HG02759 (cell line): ENCODE results near the gene H3-3A.
A peak's percentile ranks its signal among the peaks of the same experiment; 100 is the strongest.
"Not testable (repeated sequence)": the region's sequence is repeated elsewhere in the genome, so short reads cannot be mapped to it uniquely, and the experiment has no call there.

Source experiments
- ATAC-seq: cut with Tn5 transposase; IDR thresholded peaks from one replicate; pipeline ENCODE4 v1.9.1; 2021; ENCODE audit warnings: mild to moderate bottlenecking, moderate library complexity; ENCODE audit not compliant: unreplicated experiment

Gene H3-3A

DNA sequence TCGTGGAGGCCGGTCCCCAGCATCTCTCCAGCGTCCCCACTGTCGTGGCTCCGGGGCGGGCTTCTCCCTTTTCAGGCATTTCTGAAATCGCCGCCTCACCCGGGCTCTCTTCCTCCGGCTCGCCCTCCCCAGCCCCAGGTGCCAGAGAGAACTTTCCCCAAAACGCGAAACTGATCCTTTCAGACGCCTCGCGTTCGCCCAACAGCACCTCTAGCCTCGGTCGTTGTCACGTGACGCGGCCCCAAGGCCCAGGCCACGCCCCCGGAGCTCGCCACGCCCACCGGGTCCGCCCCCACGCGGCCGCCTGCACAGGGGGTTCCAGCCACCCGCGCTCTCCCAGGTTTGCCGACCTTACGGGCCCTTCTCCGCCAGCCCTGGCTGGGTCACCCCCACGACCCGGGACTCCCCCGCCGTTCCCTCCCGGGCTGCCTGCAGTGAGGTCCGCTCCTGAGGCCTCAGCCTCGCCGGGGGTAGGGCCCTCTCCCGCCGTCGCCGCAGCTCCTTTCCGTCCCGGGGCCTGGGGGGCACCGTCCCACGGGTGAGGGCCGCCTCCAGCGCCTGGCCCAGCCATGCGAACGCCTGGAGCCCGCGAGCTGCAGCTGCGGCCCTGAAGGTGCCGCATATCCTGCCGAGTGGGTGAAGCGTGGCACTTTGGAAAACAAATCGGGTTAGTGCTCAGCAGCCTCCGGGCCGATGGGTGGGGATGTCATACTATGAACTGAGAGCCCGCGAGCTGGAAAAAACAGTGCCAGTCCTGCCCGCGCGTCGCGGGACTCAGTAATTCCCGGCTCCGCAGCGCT, 21.0 kb downstream of the H3-3A start:
- peak; percentile 94 for ATAC-seq

DNA sequence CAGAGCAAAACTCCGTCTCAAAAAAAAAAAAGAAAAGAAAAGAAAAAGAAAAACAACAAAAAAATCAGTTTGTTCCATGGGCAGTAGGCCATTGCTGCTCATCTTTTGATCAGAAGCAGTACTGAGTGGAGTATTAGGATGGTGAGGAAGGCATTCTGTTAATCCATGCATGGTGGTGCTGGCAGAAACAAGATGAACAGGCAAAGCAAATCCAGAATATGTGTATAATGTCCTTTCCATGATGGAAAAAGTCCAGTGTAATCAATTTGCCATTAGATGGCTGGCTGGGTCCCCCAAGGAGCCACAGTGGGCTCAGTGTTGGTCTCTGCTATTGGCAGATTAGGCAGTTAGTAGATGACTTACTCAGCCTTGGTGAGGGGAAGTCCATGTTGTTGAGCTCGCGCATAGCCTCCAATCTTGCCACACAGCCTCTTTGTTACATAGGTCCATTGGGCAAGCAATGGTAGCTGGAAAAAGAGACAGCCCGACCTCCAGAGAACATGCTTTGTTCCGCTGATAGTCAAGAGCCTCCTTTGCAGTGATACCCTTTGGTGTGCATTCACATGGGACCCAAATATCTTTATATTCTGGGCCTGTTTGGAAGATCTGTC, 23.3 kb downstream of the H3-3A start:
- ATAC-seq: no peak

GRCh38 chr1:226086776-226087175, 24.3 kb downstream of the H3-3A start:
- ATAC-seq: no peak

DNA sequence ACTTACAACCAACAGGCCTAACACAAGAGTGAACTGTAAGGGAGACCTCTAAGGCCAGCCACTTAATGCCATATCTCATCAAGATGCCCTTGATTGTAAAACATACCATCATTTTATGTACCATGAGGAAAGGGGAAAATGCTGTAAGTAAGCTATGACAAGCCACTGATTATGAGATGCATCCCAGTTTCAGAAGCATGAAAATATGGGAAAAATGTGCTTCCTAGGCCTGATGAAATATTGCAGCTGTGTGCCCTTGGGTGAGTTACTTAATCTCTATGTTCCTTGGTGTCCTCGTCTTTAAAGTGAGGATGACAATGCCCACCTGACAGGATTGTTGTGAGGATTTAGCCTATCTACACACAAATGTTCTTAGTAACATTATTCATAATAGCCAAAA, 28.9 kb downstream of the H3-3A start:
- ATAC-seq: no peak

DNA sequence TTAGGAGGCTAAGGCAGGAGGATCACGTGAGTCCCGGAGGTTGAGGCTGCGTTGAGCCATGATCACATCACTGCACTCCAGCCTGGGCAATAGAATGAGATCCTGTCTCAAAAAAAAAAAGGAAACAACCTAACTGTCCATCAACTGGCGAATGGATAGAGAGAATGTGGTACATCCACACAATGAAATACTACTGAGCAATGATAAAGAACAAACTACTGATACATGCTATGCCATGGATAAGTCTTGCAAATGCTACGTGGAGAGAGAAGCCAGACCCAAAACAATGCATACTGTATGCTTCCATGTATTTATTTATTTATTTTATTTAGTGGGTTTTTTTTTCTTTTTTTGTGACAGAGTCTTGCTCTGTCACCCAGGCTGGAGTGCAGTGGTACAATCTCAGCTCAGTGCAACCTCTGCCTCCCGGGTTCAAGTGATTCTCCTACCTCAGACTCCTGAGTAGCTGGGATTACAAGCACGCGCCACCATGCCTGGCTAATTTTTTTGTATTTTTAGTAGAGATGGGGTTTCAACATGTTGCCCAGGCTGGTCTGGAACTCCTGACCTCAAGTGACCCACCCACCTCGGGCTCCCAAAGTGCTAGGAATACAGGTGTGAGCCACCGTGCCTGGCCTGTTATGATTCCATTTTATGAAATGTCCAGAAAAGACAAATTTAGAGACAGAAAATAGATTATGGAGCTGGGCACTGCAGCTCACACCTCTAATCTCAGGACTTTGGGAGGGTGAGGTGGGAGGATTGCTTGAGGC, 29.7 kb downstream of the H3-3A start:
- ATAC-seq: not testable (repeated sequence)

DNA sequence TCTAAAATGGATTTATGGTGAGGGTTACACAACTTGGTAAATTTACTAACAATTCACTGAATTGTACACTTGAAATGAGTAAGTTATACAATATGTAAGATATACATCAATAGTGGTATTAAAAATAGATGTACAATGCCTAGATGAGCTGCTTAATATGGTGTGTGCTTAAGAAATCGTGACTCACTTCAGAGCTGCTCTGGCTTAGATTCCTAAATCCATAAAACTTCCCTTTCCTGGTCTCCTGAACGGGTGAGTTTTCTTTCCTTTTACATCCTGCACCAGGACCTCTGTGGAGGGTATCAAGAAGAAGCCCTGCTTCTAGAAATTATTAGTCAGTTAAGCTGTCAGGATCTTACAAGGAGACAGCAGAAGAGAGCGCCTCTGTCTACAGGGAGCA, 30.4 kb downstream of the H3-3A start:
- ATAC-seq: no peak

DNA sequence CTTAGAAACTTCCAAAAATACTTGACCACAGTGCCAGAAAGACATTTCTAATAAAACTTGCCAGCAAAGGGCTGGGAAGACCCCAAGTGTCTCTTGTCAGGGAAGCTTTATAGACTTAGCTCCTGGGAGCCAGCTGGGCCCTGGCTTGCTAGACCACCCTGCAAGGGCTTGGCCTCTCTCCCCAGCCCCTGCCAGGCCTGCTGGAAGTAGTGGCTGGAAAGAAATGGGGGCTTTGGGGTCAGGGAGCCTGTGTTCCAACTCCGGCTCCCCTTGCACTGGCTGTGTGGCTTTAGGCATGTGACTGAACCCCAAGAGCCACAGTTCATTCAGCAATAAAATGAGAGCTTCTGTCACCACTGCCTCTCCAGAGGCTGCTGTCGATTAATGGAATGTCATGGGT, 31.1 kb downstream of the H3-3A start:
- no peak for ATAC-seq

GRCh38 chr1:226094451-226094850, 31.9 kb downstream of the H3-3A start:
- no peak for ATAC-seq

DNA sequence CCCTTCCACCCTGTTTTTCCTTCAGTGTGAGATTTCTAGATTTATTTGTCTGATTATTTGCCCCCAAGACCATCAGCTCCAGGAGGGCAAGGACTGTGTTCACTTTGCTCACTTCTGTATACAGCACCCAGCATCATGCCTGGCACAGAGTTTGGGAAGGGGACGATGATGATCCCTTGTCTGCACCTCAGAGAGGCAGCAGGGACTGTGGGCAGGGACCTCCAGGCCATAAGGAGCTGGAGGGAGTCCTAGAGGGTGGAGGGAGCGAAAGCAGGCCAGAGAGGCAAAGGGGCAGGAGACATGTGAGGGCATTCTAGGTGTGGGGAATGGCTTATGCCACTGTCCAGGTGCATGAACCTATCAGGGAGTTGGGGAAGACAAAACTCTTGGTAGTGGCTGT, 32.8 kb downstream of the H3-3A start:
- no peak for ATAC-seq

- no peak for ATAC-seq
Observed at GRCh38 chr1:226097866-226098625, 35.5 kb downstream of the H3-3A start.

- ATAC-seq: no peak
Observed at GRCh38 chr1:226098870-226099835, 36.6 kb downstream of the H3-3A start.

DNA sequence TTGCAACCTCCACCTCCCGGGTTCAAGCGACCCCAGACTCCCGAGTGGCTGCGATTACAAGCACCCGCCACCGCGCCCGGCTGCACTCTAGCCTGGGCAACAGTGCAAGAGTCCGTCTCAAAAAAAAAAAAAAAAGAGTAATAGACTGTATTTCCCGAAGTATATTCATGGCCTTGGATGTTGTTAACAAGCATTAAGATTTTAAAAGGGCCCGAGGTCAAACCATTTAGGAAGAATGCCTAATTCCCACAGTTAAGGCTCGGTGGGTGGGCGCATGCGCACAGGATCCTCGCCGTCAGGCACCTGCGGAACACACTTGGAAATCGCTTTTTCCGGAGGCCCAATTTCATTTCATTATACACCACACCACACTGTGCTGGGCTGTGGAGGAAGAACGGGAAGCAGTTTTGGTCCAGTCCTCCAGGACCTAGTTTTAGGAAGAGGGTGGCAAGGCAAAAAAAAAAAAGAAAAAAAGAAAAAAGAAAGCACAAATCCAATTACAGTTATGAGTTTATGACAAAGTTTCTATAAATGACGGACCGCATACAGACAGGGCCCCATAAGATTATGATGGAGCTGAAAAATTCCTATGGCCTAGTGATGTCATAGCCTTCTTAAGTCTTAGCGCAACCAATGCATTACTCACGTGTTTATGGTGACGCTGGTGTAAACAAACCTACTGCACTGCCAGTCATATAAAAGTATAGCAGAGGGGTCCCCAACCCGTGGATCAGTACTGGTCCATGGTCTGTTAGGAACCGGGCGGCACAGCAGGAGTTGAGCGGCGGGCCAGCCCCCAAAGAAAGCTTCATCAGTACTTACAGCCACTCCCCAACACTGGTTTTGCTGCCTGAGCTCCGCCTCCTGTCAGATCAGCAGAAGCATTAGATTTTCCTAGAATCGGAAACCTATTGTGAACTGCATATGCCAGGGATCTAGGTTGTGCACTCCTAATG, 38.2 kb downstream of the H3-3A start:
- ATAC-seq: no peak

DNA sequence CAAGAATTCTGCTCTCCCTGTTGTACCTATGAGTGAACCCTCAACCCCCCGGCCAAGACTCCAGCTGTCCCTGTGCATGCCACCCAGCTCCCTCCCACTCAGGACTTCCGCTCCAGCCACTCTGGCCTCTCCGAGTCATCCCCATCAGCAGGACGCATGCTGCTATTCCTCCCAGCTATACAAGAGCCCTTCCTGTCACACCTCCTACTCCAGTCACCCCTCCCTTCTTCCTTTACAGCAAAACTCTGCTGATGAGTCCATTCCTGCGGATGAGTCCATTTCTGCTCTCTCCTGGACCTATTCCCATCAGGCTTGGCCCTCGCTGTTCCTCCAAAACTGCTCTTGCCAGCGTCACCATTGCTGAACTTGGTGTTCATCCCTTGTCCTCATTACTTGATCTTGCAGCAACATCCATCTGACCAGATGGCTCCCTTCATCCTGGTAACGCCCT, 42.2 kb downstream of the H3-3A start:
- no peak for ATAC-seq

- ATAC-seq: no peak
Observed at GRCh38 chr1:226107471-226108460, 45.2 kb downstream of the H3-3A start.

DNA sequence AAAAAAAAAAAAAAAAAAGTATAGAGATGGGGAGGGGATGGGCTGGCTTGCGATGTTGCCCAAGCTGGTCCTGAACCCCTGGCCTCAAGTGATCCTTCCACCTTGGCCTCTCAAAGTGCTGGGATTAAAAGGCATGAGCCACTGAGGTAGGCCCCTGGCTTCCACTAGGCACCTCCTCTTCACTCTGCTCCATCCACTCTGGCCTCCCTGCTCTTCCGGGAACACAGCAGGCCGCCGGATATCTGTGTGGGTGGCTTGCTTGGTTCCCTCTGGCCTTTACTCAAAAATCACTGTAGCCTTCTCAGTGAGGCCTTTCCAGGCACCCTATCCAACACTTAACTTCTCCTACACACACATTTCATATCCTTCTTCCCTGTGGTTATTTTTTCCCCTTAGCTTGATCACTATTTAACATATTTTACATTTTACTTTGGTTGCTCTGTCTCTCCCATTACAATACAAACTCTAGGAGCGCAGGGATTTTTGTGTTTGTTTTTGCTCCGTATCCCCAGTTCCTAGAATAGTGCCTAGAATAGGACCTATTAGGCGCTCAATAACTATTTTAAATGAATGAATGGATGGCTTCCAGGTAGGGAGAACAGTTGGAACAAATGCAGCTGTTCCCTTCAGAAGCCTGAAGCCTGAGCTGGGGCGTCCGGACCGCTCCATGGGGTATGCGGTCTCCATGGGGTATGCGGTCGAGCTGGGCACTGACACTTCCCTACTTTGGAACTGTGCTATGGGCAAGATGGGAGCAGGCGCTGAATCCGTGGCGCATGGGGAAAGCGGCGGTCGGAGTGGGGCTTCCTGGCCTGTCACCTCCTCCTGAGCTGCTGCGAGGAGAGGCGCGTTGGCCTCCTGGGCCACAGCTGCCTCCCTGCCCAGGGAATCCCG, 46.7 kb downstream of the H3-3A start:
- ATAC-seq: peak; percentile 5

- ATAC-seq: peak; percentile 76
Observed at GRCh38 chr1:226109829-226110248, 47.3 kb downstream of the H3-3A start.
